OCI-LY7 (cell line): Measurements from ENCODE around the gene TCL1B. TPM values are rescaled to one million over a fixed set of nuclear protein-coding genes. Genes with fewer than 3 reads are reported as not detected.
A peak's percentile ranks its signal among the peaks of the same experiment; 100 is the strongest.

Experiments used
- BruUV-seq: library from RNA; stranded (reverse); fragments of 400-500 nt; replicated peaks from 2 replicates; lab custom pipeline; 2021; lab: Mats Ljungman, UMichigan
- CTCF ChIA-PET: fragments of 300-600 bp; sonication (Branson Sonifier 250); formaldehyde crosslinking; loops from one replicate; lab custom pipeline; 2022; ENCODE audit warnings: antibody characterized with exemption; ENCODE audit not compliant: unreplicated experiment; lab: Charles Lee
- POLR2A ChIA-PET: fragments of 300-600 bp; sonication (Branson Sonifier 250); formaldehyde crosslinking; loops from one replicate; lab custom pipeline; 2022; ENCODE audit warnings: antibody characterized with exemption; lab: Charles Lee
- DNase-seq: peaks from one replicate; pipeline ENCODE4 v3.0.0-alpha.2; 2015; ENCODE audit warnings: low spot score
- H2AFZ ChIP-seq: fragments of 200-600 bp; sonication (generic), shearing (Covaris generic); 2 replicates; pipeline ENCODE4 v1.6.1; 2014; ENCODE audit warnings: mild to moderate bottlenecking, antibody characterized with exemption, low read length, moderate library complexity
- H3K27ac ChIP-seq: fragments of 200-600 bp; sonication (generic); 2 replicates; pipeline ENCODE4 v1.5.1; 2014; ENCODE audit warnings: mixed run types, low read depth, mild to moderate bottlenecking, moderate library complexity, low read length, inconsistent platforms; ENCODE audit not compliant: poor library complexity, severe bottlenecking
- H3K36me3 ChIP-seq: fragments of 200-600 bp; sonication (generic); 2 replicates; pipeline ENCODE4 v1.6.1; 2014; ENCODE audit warnings: mild to moderate bottlenecking, antibody characterized with exemption, low read length, moderate library complexity, mixed read lengths; ENCODE audit not compliant: insufficient read depth
- H3K4me1 ChIP-seq: fragments of 200-600 bp; sonication (generic); 2 replicates; pipeline ENCODE4 v1.5.1; 2014; ENCODE audit warnings: mild to moderate bottlenecking, low read length; ENCODE audit not compliant: insufficient read depth, poor library complexity, severe bottlenecking
- H3K4me2 ChIP-seq: fragments of 200-600 bp; sonication (generic); 2 replicates; pipeline ENCODE4 v1.6.1; 2014; ENCODE audit warnings: mild to moderate bottlenecking, low read length
- H3K4me3 ChIP-seq: fragments of 200-600 bp; sonication (generic); 2 replicates; pipeline ENCODE4 v1.5.1; 2014; ENCODE audit warnings: mild to moderate bottlenecking, low read depth, low read length; ENCODE audit not compliant: poor library complexity, severe bottlenecking
- H3K79me2 ChIP-seq: fragments of 200-600 bp; sonication (generic); 2 replicates; pipeline ENCODE4 v1.6.1; 2016; ENCODE audit warnings: low read depth, mild to moderate bottlenecking, low read length, moderate library complexity, mixed read lengths; ENCODE audit not compliant: insufficient read depth
- H3K9me2 ChIP-seq: fragments of 200-600 bp; sonication (generic); 2 replicates; pipeline ENCODE4 v1.6.1; 2016; ENCODE audit warnings: mild to moderate bottlenecking, low read length, mixed read lengths; ENCODE audit not compliant: insufficient read depth
- H3K9me3 ChIP-seq: fragments of 200-600 bp; sonication (generic); 2 replicates; pipeline ENCODE4 v1.6.1; 2014; ENCODE audit warnings: mild to moderate bottlenecking, mixed run types, low read length, mixed read lengths
- H4K20me1 ChIP-seq: fragments of 200-600 bp; sonication (generic); 2 replicates; pipeline ENCODE4 v1.6.1; 2014; ENCODE audit warnings: mild to moderate bottlenecking, antibody characterized with exemption, low read length, moderate library complexity, mixed read lengths; ENCODE audit not compliant: insufficient read depth
- CTCF ChIP-seq: fragments of 200-600 bp; sonication (generic); conservative IDR thresholded peaks from 2 replicates; pipeline ENCODE4 v1.5.1; 2014; ENCODE audit warnings: mild to moderate bottlenecking, antibody characterized with exemption, low read length, moderate library complexity, mixed read lengths
- EZH2phosphoT487 ChIP-seq: fragments of 200-600 bp; sonication (generic); IDR thresholded peaks from 2 replicates; pipeline ENCODE4 v1.6.1; 2018; ENCODE audit warnings: low read depth, borderline replicate concordance, mild to moderate bottlenecking, mixed run types, antibody characterized with exemption, low read length, moderate library complexity, mixed read lengths
- intact Hi-C: fragments of 100-400 bp; cut with micrococcal nuclease; formaldehyde crosslinking; loops from one replicate; pipeline ENCODE4 v1.10.0; 2022; ENCODE audit not compliant: unreplicated experiment
- total RNA-seq, 2 experiments: library from RNA; depleted of rRNA in 1 of 2; stranded (reverse); fragments of >200 nt in 1 of 2; shearing (Covaris generic) in 1 of 2; gene quantifications; 2 replicates each; pipeline ENCODE4 v1.2.3, GENCODE V29; 2014 to 2022

The TCL1B gene
- total RNA-seq, 2 experiments from 2014 or later, result 5.6 to 75.2 TPM

- peak; percentile 69 for DNase-seq
- Histone ChIP-seq H3K9me3 (no peaks in the 10 kb centered on the region; the same call in 1 of the 2 replicates), H3K4me3 (no peak overlapping the region), H3K79me2 (no peaks in the 10 kb centered on the region), H3K4me2 (no peak overlapping the region), H4K20me1 (no peaks in the 10 kb centered on the region), H3K27ac (no peak overlapping the region), H2AFZ (peak overlapping the region; percentile 8; the same call in 1 of the 2 replicates), H3K4me1 (peaks cover 72% of the 10 kb centered on the region), H3K36me3 (no peaks in the 10 kb centered on the region), H3K9me2 (no peaks in the 10 kb centered on the region)
- no TSS peak for BruUV-seq
- POLR2A ChIA-PET, result interaction anchor here (0.6 to 11.3 kb wide), 4 partner anchors 17 to 765 kb away, joined by 3 to 187 read pairs (median 3); no protein-coding TSS in a partner anchor
- CTCF ChIA-PET, result interaction anchor here (0.9 to 2.2 kb wide), 3 partner anchors 12 to 18 kb away, joined by 3 to 26 read pairs (median 3); no protein-coding TSS in a partner anchor
- intact Hi-C loops, result loop anchor here (1.0 to 5.0 kb wide), 5 partner anchors 69 to 309 kb away; no protein-coding TSS in a partner anchor
- TF ChIP-seq EZH2phosphoT487 (no peak), CTCF (peak; percentile 98)
These were observed 2.4 kb upstream of the TCL1B start for GRCh38 chr14:95683793-95684192.

GRCh38 chr14:95686935-95687334 is 709 bp downstream of the TCL1B start:
- POLR2A ChIA-PET, result interaction anchor here (1.0 to 11.3 kb wide), 3 partner anchors 10 to 74 kb away, joined by 3 to 187 read pairs (median 8); no protein-coding TSS in a partner anchor
- TF ChIP-seq EZH2phosphoT487 (no peak), CTCF (no peak)
- no peaks in the 10 kb centered on the region for H4K20me1 ChIP-seq
- H3K36me3 ChIP-seq, result no peaks in the 10 kb centered on the region
- no peaks in the 10 kb centered on the region for H3K9me2 ChIP-seq
- peaks cover 47% of the 10 kb centered on the region for H3K4me1 ChIP-seq
- no TSS peak for BruUV-seq
- DNase-seq, result peak; percentile 55
- H3K9me3 ChIP-seq, result no peaks in the 10 kb centered on the region
- H2AFZ ChIP-seq, result no peak overlapping the region
- H3K4me2 ChIP-seq, result peak overlapping the region; percentile 72
- CTCF ChIA-PET, result interaction anchor here (1.3 kb wide), 1 partner anchor 13 kb away, joined by 4 read pairs; no protein-coding TSS in a partner anchor
- peak overlapping the region; percentile 28 for H3K27ac ChIP-seq
- H3K79me2 ChIP-seq, result no peaks in the 10 kb centered on the region
- peak overlapping the region; percentile 42 for H3K4me3 ChIP-seq
- intact Hi-C loops, result no loop called here

- H3K27ac ChIP-seq, result no peak overlapping the region
- no peaks in the 10 kb centered on the region for H3K79me2 ChIP-seq
- POLR2A ChIA-PET, result interaction anchor here (0.8 to 12.5 kb wide), 6 partner anchors 9 to 77 kb away, joined by 3 to 235 read pairs (median 3); no protein-coding TSS in a partner anchor
- H3K4me2 ChIP-seq, result peak overlapping the region; percentile 23; the same call in 1 of the 2 replicates
- TF ChIP-seq EZH2phosphoT487 (no peak), CTCF (no peak)
- no peaks in the 10 kb centered on the region for H4K20me1 ChIP-seq
- BruUV-seq, result no TSS peak
- no peaks in the 10 kb centered on the region for H3K9me3 ChIP-seq
- H3K4me1 ChIP-seq, result peaks cover 49% of the 10 kb centered on the region
- H3K36me3 ChIP-seq, result peaks cover 5% of the 10 kb centered on the region
- no peak overlapping the region for H3K4me3 ChIP-seq
- no peak overlapping the region for H2AFZ ChIP-seq
- H3K9me2 ChIP-seq, result no peaks in the 10 kb centered on the region
- CTCF ChIA-PET, result interaction anchor here (1.4 kb wide), 1 partner anchor 24 kb away, joined by 6 read pairs; no protein-coding TSS in a partner anchor
- DNase-seq, result no peak
- intact Hi-C loops, result no loop called here
These were observed 3.2 kb downstream of the TCL1B start for GRCh38 chr14:95689441-95689840.
